GM13977 (cell line): ENCODE measurements around the gene BDH1.

Experiments used
- DNase-seq: peaks from one replicate; pipeline ENCODE4 v3.0.0; 2012; ENCODE audit warnings: low spot score
- CTCF ChIP-seq: IDR thresholded peaks from 2 replicates; pipeline ENCODE4 v1.5.1; 2012; ENCODE audit warnings: mild to moderate bottlenecking, control low read depth; ENCODE audit not compliant: insufficient read depth; ENCODE audit errors: extremely low read depth, missing control alignments
- in situ Hi-C: fragments of 300-500 bp; cut with MboI; formaldehyde crosslinking; loops from one replicate; pipeline ENCODE4 v1.12.0; 2022; ENCODE audit warnings: low sequenced_read_pairs, low pct_unique_long_range_greater_than_20kb, mixed read lengths, inconsistent platforms; ENCODE audit not compliant: unreplicated experiment

Gene BDH1

GRCh38 chr3:197494366-197495058, 61.3 kb downstream of the BDH1 start:
- in situ Hi-C loops = no loop called here

DNA sequence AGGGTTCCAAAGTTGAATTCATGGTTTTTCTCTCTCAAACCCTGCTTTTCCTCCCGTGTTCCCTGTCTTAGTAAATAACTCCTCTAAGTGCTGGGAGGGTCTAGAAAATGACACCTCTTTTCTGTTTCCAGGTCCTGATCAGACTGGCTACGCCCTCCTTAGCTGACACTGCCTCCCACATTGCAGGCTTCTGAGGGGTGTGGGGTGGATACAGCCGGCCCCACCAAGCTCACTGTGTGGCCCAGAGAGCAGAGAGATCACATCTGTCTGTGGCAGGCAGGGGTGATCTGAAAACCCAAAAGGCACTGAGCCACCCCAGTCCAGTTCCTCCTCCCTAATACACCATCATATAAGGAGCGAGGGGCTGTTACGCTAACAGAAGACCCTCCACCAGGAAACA, 62.7 kb downstream of the BDH1 start:
- TF ChIP-seq CTCF = no peak
- in situ Hi-C loops = no loop called here
- DNase-seq = no peak

More at GRCh38 chr3:197494366-197495058, 61.3 kb downstream of the BDH1 start:
- DNase-seq = no peak
- TF ChIP-seq CTCF = no peak

DNA sequence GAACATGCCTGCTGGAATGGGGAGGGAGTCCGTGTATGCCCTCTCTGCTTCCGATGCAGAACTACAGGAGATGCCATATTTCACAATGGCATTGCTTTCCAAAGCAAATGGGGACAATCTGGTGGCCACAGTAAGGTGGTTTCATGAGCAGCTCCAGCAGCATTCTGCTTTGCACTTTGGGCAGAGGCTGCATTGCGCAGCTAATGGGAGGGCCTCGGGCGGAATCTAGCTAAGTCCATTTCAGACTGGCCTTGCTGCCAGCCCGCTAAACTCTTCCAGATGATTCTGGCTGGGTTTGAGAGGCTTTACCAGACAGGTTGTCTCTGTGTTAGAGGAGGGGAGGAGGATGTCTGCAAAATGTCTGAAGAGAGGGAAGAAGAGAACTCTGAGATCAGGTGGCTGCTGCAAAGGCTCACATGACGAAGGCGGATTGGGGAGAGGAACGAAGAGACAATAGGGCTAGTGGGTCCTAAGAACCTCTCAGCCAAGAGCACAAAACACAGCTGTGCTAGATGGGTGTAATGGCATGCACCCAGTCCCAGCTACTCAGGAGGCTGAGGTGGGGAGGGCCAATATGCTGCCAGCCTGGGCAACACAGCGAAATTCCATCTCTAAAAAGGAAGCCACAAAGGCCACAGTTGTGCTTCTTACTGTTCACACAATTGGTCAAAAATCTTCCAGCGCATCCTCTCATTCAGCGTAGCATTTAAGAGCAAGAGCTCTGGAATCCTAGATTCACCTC, 63.7 kb downstream of the BDH1 start:
- no peak for DNase-seq
- in situ Hi-C loops = no loop called here
- no peak for TF ChIP-seq CTCF

GRCh38 chr3:197491478-197491877, 64.3 kb downstream of the BDH1 start:
- in situ Hi-C loops = no loop called here
- no peak for DNase-seq
- no peak for TF ChIP-seq CTCF

DNA sequence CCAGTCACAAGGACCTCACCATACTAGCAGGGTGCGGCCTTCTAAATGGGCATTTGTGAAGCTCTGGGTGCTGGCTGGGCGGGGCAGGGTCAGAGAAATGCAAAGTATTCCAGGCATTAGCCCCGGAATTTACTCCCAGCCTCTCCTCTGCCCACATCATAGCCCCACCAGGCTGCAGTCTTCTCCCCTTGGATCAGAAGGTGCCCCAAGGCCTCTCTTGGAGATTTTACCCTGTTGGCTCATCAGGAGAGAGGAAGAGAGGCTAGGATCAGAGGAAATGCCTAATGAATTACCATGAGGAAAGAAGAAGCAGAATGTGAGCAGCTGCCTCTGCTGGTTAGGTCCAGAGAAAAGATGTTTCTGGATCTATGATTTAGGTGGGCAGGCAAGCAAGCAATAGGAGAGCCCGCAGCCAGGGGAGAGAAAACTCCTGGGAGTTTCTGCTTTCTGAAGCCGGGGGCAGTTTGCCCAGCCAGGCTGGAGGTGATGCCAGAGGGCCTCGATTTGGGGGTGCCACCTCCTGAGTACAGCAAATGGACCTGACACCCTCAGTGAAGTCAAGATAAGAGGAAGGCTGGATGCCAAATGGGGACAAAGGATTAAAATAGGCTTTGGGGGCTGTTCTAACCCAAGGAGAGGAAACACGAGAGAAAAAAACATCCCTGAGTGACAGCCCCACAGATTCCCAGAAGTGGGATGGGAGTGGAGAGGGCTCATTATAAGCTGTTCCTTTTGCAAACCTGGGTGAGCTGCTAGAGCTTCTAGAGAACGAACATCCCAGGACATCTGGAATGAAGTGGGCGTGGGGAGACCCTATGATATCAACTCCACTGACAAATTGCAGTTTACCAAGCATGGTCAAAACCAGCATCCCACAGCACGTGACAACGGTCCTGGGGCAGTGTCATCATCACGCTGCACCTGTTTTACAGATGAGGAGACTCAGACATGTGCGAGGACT, 65.4 kb downstream of the BDH1 start:
- in situ Hi-C loops = no loop called here
- no peak for TF ChIP-seq CTCF
- DNase-seq = no peak

DNA sequence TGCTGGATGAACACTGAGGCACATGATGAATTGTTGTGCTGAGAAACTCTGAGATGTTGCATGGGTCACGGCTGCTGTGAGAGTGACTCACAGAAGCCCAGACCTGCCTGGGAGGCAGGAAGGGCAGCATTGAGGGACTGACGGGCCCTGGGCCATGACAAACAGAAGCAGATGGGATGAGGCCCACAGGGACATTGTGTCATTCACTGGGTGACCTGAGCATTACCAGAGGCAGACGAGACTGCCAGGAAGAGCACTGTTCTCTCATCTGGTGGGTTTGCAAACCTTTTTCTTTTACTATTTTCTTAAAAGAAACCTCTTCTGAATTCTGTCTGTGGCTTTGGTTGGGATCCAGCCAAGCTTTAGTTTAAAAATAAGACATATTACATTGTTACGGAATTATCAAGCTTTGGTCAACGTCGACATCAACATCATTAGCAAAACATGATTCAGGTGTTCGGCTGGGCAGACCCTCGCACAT, 67.8 kb downstream of the BDH1 start:
- in situ Hi-C loops = no loop called here
- DNase-seq = no peak
- TF ChIP-seq CTCF = no peak
